HG03025 (cell line): Measurements from ENCODE around the gene GCA.

Experiments
- ATAC-seq: cut with Tn5 transposase; IDR thresholded peaks from one replicate; pipeline ENCODE4 v1.9.1; 2021; ENCODE audit warnings: mild to moderate bottlenecking, moderate library complexity; ENCODE audit not compliant: unreplicated experiment, low FRiP score

The GCA gene

DNA sequence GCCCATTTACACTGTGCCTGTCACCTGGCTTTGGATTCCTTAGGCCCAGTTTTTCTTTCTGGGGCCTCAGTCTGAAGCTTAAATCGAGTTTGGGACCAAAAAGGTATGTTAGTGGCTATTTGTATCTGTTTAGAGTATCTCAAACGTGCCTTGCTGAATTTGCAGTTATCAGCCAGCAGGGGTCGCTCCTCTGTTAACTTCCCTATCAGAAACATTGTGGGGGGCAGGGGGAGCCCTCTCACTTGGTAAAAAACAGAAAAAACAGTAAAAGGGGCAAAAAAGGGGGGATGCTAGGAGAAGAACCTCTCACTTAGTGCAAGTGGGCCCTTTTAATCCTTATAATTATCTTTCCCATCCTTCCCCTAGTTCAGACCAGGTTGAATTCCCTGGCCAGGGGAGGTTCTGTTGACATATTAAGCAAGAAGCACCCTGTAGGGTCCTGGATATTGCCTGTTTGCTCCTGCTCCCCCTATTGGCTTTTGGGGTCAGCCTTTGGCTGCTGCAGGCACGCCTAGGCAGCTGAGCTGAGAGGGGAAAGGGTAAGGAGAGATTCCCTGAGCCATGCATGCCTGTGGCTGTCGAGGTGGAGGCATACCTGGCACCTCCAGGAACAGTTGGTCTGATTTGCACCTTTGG lies 16.7 kb upstream of the GCA start:
- ATAC-seq, result no peak

DNA sequence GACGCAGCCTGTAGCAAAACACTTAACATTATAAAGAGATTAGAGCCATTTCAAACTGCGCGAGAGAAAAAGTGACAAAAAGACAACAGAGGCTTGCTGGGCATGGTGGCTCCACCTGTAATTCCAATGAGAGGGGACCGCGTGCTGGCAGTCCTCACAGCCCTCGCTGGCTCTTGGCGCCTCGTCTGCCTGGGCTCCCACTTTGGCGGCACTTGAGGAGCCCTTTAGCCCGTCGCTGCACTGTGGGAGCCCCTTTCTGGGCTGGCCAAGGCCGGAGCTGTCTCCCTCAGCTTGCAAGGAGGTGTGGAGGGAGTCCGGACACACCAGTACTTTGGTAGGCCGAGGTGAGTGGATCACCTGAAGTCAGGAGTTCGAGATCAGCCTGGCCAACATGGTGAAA lies 16.1 kb upstream of the GCA start:
- ATAC-seq, result no peak

DNA sequence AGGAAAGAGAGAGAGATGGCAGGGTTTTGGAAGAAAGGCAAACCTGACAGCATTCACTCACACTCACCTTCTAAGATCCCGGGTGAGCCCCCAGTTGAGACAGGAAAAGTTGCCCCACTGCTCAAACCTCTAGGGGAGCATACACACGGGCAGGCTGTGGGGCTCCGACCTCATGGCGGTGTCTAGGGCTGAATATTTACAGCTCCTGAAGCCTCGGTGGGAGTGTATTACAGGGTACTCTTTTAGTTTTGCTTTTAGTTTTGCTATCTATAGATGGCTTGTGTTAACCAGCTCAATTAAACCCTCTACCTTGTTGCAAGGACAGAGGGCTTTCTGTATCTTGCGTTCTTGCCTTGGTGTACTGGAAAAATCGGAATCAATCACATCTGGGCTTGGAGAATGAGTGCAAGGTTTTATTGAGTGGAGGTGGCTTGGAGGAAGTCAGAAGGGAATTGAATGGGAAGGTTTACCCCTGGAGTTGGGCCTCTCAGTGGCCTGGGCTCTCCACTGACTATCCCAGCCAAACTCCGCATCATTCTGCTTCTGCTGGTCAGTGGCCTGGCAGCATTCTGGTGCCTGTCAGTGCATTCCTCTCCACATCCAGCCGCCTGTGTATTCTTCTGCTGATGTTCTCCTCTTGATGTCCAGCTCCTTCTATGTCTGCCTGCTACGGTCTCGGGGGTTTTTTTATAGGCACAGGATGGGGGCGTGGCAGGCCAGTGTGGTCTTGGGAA lies 15.3 kb upstream of the GCA start:
- ATAC-seq, result peak; percentile 95

DNA sequence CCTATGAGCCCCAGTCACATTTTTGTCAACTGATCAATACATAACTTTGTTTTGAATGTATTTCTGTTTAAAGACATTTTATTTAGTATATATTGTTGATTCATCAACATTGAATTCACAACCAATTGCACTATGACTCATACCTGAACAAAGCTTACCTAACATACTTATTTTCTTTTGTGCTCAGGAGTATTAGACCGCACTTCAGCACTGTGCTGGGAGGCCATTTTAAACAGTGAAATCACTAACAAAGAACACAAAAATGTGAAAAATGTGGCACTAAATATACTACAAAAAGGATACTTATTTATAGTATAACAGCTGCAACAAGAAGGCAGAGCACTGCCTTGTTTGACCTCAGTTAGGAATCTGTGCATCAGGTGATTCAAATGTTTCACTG lies 13.1 kb upstream of the GCA start:
- ATAC-seq, result no peak

DNA sequence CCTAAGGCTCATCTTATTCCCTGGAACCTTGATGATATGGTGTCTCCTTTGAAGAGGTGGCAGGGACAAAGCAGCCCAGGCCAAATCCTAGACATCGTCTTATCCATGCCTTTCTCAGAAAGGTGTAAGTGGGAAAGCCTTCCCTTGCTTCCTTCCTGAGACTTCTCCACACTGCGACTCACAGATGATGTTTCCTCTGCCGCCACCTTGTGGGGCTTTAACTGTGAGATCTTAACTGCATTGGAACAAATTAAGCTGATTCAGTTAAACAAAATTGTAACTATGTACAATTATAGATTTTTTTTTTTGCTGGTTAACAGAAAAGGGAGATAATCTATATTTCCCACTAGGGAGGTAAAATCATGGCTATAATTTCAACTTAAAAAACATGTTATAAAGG lies 10.0 kb upstream of the GCA start:
- ATAC-seq, result peak; percentile 67

DNA sequence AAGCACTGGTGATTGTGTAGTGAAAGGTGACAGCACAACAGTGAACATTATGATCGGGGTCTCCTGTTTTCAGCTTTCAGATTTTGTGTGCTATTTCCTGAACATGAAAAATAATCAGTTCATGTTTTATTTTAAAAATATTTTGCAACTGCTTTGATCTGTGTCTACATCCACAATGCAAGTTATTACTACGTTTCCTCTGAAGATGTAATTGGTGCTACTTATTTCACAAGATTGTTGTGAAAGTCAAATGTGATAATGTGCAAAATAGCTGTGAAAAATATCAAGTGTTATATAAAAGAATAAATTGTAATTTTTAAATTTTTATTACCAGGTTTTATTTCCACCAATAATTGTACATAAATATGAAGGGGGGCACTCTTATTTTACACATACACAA lies 6.1 kb upstream of the GCA start:
- no peak for ATAC-seq

DNA sequence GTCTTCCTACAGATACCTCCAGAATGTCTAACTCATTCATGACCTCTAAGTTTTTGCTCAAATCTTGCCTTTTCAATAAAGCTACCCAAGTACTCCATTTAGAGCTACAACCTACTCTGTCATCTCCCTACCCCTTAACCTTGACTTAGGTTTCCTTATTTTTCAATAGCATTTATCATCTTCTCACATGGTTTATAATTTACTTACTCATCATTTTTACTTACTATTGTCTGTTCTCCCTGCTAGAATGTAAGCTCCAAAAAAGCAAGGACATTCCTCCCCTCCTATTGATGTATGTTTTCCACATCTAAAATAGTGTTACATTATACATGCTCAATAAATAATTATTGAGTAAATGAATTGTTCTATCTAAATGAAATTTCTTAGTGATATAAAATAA lies 3.1 kb upstream of the GCA start:
- ATAC-seq, result no peak

DNA sequence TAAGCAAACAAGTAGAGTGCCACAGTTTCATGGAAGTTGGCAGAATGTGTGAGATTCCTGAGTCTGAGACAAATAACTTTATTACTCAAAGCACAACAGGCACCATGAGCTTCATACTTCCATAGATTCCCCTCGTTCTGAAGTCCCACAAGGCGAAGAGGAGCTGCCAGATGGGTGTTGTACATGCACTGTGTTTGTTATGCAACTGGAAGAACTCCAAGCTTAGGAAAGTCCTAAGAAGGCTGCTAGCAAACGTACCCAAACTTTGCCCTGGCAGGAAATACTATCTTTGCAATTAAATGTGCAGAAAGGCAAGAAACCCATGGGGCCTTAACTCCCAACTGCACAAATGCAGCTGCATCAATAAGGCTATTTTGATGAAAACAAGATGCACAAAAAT lies 1.6 kb upstream of the GCA start:
- no peak for ATAC-seq

DNA sequence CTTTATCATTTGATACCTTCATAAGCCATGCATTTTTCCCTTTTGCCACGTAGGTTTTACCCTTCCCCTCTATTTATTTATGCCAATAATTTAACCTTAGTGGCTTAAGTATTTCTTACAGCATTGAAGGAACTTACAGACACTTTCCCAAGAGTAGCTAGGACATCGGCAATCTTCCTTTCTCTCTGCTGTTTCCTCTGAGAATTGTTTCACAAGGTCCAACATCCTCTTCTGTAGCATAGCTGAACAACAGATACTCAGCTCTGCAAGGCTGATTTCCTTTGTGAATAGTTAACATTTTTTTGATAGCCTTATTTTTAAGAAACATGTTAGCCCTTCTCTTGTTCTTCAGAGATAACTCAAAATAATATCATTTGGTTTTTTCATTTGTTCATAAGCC lies 1.1 kb upstream of the GCA start:
- ATAC-seq, result no peak

DNA sequence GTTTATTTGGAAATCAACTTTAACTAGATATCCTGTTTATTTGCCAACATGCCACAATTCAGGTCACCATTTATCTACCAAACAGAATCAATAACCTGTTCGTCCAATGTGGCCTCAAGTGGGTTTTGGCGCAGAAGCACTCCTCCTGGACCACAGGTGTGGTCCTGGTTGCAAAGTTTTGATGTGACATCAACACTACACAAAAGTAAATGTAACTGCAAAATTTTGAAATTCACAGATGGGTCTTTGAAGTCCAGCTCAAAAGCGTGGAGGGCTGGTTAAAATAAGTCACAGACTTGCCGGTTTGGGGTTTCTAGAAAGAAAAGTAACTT lies 474 bp upstream of the GCA start:
- peak; percentile 0 for ATAC-seq

DNA sequence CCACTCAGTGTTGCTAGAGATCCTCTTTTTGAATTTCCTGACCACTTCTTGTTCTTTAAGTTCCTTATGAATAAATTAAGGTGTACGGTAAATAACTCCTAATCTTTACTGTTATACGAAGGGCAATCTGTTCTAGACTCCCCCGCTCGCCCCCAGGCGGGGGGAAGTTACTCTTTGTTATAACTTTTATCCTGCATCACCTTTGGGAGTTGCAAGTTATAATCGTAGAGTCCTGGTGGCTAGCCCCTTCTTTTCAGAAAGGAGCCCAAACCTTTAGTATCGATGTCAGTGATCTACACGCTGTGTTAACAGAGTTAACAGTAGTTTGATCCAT lies 652 bp downstream of the GCA start:
- no peak for ATAC-seq

DNA sequence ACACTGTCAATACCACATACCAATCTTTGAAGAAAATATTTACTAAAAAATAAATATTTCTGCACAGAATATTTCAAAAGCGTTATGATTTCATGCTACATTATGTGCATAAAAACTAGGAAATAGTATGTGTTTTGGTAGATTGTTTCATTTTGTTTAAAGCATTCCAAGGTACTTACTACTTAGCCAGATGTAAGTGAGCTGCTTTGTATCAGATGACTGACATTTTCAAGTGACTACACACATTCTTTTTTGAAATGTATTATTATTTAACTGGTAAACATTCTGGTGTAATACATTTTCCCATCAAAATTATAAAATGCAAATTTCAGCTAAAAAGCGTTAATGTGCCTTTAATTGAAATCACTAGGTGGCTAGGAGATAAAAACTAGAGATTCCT lies 21.5 kb downstream of the GCA start:
- no peak for ATAC-seq

DNA sequence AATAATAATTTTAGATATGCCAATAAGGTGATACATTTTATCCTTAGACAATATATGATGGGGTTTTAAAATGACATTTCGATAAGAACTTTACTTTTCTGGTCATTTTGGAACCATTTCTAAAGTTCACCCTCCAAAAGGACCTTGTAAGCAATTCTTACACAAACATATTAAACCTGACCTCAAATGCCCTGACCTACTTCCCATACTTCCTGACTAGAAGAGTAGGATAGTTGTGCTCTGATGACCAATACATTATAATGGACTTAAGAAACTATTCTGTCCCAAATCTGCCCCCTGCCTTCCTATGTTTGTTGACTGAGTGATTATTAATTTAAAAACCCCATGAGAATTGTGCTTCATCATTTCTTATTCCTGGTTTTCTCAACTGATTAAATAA lies 24.6 kb downstream of the GCA start:
- ATAC-seq, result no peak

DNA sequence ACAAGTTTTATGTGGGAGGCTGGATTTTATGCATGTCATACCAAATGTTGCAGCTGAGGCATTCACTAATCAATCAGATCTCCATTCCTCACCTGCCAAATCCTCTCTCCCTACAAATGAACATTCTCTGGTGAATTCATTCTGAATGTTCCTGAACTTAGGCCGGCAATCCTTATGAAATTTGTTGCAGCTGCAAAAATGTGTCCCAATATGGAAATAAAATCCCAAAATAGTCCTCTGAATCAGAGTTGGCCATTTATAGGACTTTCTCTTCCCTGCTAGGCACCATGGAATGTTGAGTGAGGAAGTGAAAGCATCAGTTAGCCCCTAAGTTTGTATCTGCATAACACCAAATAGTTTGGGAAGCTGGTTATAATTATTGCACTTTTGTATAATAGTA lies 25.6 kb downstream of the GCA start:
- ATAC-seq, result no peak

DNA sequence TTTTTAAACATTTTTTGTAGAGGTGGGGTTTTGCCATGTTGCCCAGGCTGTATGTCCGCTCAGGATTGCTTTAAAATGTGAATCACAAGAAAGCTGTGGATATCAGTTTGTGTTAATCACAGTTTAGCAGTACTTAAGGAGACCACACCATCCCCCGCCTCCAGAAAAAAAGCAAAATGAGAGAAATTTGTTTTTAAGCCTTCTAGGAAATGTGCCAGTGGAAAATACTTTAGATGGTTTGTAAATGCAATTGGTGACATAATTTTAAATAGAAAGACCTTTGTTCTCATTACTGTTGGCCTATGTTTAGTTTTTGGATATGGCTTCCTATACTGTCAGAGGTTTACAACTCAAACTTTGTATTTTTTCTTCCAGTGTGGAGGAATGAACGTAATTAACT lies 27.0 kb downstream of the GCA start:
- ATAC-seq, result no peak

DNA sequence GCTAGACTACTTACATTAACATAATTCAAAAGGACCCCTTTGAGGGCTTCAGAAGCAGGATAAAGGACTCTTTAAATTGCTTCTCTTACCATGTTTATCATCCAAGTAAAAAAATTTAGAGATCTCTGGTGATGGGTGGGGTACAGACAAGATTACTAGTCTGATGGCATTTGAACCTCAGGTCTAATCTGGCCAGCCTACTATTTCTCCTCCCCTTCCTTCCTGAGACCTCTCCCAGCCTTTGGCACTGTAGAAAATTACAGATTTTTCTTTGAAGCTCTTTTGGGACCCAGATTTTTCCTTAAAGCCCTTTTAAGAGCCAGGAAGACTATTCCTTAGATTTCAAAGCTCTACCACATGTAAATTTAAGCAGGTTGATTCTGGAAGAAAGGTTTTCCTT lies 28.9 kb downstream of the GCA start:
- no peak for ATAC-seq

DNA sequence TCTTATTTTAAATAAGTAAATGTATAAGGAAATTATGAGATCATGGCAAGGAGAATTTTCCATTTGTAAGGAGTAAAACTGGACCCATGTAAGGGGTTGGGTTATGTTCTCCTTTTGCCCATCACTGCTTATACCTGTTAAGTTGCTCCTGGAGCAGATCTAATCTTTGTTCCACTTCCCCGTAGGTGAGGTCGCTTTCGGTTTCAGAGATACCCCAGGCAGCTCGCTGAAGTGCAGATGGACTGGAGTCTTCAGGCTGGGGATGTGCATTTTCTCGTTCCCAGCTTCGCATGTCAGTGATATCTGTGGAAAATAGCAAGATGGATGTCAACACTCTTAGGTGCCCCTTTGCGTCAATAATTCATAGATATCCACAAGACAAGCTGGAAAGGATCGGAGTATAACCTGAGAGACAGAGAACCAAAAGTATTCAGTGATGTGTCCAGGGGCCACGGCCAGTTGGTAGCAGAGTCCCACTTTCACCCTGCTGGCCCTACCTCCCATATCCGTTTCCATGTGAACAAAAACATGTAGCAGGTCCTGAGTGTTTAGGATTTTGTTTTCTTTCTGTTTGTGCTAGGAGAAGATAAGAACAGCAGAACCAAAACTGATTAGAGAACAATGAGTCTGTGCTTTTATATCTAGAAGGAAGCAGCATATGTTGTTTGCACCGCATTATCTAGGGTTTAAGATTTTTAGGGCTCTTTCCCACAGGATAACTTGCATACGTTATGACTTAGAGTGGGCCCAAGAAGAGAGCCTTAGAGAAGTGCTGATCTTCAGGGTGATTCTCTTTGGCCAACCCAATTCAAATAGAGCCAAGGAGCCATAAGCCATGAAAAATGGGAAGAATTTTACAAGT lies 36.0 kb downstream of the GCA start:
- peak; percentile 64 for ATAC-seq

DNA sequence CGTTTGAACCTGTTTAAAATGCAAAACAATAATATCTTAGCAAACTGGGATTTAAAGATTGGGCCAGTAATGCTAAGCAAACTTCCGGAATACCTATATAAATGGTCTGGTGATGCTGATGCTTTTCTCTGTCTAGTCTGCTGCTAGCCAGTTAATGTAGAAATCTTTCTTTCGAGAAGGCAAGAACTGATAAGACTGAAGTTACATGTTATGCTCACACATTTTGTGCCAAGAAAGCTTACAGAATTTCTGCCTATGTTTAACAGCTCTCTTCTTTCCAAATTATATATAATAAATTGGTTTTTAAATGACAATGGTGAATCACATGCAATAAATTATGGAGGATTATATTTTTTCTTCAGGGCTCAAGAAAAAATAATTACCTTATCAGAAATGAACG lies 37.9 kb downstream of the GCA start:
- ATAC-seq, result no peak

DNA sequence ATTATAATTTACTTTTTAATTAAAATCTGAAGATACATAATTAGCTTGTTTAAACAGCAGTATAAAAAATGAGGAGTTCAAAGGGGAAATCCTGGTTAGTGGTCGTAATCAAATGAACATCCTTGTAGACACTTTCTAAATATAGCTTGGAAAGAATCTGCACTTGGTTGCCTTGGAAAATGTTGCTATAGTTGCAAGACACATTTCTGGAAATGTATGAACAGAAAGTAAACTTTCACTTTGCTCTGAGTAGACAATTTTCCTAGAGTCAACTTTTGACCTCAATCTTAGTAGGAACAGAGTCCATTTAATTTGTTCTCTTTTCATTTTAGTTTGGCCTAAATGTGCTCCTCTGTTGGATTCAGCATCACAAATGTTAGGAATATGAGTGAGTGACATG lies 38.3 kb downstream of the GCA start:
- ATAC-seq, result no peak

DNA sequence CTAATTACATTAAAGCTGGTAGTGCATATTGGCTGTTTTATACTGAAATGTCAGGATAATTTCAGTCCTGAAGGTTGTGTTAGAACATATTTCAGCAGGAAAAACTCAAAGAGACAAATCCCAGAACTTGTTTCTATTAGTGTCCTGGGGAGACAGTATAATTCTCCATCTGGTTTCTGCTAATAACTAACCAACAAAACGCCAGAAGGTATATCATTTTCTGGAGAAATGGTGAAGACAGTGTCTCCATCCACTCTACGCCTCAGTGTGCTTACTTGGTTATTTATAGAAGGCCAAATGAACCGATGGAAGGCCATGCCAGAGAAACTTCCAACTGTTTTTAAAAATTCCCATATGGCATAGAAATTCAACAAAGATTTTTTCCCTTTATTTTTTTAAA lies 41.6 kb downstream of the GCA start:
- no peak for ATAC-seq

DNA sequence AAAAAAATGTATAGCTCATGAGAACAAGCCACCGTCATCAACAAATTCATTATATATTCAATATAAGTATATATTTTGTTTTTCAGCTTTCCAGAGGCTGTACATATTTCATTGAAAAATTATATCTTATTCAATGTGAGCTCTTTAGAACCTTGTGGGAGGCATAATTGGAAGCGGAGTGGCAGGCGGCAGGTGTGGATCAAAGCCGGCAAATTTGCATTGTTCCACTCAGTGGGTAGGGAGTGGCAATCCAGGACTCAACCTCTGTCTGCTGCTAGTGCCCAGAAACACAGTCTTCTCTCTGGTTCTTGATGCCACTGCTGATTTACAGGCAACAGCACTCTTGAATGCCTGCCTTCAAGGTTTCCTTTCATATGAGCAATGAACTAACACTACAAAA lies 46.9 kb downstream of the GCA start:
- no peak for ATAC-seq

DNA sequence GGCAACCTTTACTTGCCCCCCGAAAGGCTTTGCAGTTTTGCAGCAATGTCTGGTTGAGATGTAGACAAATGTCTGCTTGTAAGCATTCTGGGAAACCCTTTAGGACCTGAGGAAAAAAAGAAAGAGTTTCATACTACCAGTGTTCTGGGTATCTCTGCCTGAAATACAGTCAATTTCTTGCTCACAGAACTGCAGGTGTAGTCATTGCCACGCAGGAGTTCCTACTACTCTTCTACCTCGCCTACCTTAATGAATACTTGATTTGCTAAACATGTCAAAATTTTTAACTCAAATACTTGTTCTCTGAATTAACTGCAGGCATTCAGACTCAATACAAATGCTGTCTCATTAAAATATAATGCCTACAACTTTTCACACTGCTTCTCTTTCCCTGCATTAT lies 56.4 kb downstream of the GCA start:
- no peak for ATAC-seq
